ENCODE measurements around the gene CCDC97.

GRCh38 chr19:41355802-41356201, 45.8 kb downstream of the CCDC97 start:
- TF ChIP-seq, protein P1, sequence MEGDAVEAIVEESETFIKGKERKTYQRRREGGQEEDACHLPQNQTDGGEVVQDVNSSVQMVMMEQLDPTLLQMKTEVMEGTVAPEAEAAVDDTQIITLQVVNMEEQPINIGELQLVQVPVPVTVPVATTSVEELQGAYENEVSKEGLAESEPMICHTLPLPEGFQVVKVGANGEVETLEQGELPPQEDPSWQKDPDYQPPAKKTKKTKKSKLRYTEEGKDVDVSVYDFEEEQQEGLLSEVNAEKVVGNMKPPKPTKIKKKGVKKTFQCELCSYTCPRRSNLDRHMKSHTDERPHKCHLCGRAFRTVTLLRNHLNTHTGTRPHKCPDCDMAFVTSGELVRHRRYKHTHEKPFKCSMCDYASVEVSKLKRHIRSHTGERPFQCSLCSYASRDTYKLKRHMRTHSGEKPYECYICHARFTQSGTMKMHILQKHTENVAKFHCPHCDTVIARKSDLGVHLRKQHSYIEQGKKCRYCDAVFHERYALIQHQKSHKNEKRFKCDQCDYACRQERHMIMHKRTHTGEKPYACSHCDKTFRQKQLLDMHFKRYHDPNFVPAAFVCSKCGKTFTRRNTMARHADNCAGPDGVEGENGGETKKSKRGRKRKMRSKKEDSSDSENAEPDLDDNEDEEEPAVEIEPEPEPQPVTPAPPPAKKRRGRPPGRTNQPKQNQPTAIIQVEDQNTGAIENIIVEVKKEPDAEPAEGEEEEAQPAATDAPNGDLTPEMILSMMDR (IDR thresholded peaks at IDR 0.05) = no peak
- TF ChIP-seq POLR2AphosphoS5 (IDR thresholded peaks at IDR 0.05) = no peak

All from sigmoid colon (tissue), 4 donors.